ENCODE data around the gene SBF2.

GRCh38 chr11:10004526-10005113, 289.4 kb downstream of the SBF2 start:
- TF ChIP-seq, protein P1, sequence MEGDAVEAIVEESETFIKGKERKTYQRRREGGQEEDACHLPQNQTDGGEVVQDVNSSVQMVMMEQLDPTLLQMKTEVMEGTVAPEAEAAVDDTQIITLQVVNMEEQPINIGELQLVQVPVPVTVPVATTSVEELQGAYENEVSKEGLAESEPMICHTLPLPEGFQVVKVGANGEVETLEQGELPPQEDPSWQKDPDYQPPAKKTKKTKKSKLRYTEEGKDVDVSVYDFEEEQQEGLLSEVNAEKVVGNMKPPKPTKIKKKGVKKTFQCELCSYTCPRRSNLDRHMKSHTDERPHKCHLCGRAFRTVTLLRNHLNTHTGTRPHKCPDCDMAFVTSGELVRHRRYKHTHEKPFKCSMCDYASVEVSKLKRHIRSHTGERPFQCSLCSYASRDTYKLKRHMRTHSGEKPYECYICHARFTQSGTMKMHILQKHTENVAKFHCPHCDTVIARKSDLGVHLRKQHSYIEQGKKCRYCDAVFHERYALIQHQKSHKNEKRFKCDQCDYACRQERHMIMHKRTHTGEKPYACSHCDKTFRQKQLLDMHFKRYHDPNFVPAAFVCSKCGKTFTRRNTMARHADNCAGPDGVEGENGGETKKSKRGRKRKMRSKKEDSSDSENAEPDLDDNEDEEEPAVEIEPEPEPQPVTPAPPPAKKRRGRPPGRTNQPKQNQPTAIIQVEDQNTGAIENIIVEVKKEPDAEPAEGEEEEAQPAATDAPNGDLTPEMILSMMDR (IDR thresholded peaks at IDR 0.05; ENCODE audit: borderline replicate concordance, extremely low read depth, low read length, poor library complexity, severe bottlenecking): no peak
- TF ChIP-seq EZH2 (IDR thresholded peaks at IDR 0.05; ENCODE audit: borderline replicate concordance, low read depth, low read length, severe bottlenecking): no peak
